Muscle of leg (tissue), 11 donors: ENCODE measurements around the gene ALDH1A3. TPM values are rescaled to one million over a fixed set of nuclear protein-coding genes. Genes with fewer than 3 reads are reported as not detected.

Experiments
- DNase-seq: peaks from one replicate; pipeline ENCODE4 v3.0.0; 2013
- H3K27ac ChIP-seq: one replicate; pipeline ENCODE4 v1.5.1; 2013; ENCODE audit warnings: mild to moderate bottlenecking, low read length, control low read depth
- H3K27me3 ChIP-seq: one replicate; pipeline ENCODE4 v1.6.1; 2013; ENCODE audit warnings: low read length; ENCODE audit not compliant: control insufficient read depth, insufficient read depth
- H3K36me3 ChIP-seq: one replicate; pipeline ENCODE4 v1.6.1; 2013; ENCODE audit warnings: low read length; ENCODE audit not compliant: control insufficient read depth, insufficient read depth
- H3K4me1 ChIP-seq: one replicate; pipeline ENCODE4 v1.6.1; 2013; ENCODE audit warnings: low read length; ENCODE audit not compliant: control insufficient read depth, insufficient read depth
- H3K4me3 ChIP-seq: one replicate; pipeline ENCODE4 v1.5.1; 2013; ENCODE audit warnings: low read length, control low read depth
- H3K9me3 ChIP-seq: replicated peaks from 2 replicates; pipeline ENCODE4 v1.6.1; 2013; ENCODE audit warnings: low read depth, low read length; ENCODE audit not compliant: control insufficient read depth
- WGBS: methylation state at CpG from one replicate; pipeline ENCODE4 v1.1.5; 2013; ENCODE audit warnings: missing lambda C conversion rate; ENCODE audit not compliant: insufficient coverage; 5-methylcytosine and 5-hydroxymethylcytosine counted together
- polyA plus RNA-seq, 8 donors: library from polyadenylated mRNA; unstranded; fragments of 120-200 nt; gene quantifications; one replicate each; pipeline versions ENCODE4 v1.2.1 to v1.2.3, GENCODE V29; 2013; ENCODE audit warnings: inconsistent platforms in 1 of 8, low replicate concordance in 1 of 8; ENCODE audit not compliant: insufficient read length in 8 of 8, insufficient read depth in 1 of 8
- total RNA-seq: library from RNA; stranded (reverse); fragments of 120-200 nt; gene quantifications from one replicate; pipeline ENCODE4 v1.2.4, GENCODE V29; 2013

ALDH1A3 gene
- total and polyA plus RNA-seq, 9 donors = 14.3 to 39.1 (median 23.8) TPM

DNA sequence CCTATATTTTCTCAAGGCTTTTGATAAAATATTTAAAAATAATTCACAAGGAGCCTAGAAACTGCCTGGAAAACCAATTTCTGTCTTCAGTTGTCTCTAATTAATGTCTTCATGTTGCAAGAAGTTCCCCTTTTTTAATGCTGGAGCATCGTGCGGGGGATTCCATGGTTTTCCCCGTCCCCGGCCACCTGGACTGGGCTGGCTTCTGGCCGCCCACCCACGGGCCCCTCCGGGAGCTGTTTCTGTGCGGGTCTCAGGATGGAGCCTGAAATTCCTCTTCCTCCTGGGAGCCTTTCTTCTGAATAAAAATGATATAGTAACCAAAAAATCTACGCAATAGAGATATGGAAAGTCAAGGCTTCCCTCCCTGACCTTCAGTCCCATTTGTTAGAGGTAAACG, 31.5 kb downstream of the ALDH1A3 start:
- Histone ChIP-seq H3K9me3 (peaks cover 4% of the 10 kb centered on the region), H3K27me3 (no peaks in the 10 kb centered on the region), H3K4me3 (no peak overlapping the region), H3K27ac (peak overlapping the region; percentile 24), H3K36me3 (peaks cover 25% of the 10 kb centered on the region), H3K4me1 (peaks cover 29% of the 10 kb centered on the region)
- WGBS = 41% methylated on average over 3 of the region's 10 CpGs
- DNase-seq = no peak

- H3K9me3 ChIP-seq = peaks cover 4% of the 10 kb centered on the region
- 51% methylated on average over 4 of the region's 4 CpGs for WGBS
- no peak overlapping the region for H3K4me3 ChIP-seq
- peaks cover 36% of the 10 kb centered on the region for H3K4me1 ChIP-seq
- no peak overlapping the region for H3K27ac ChIP-seq
- H3K36me3 ChIP-seq = peaks cover 15% of the 10 kb centered on the region
- peak; percentile 60 for DNase-seq
- peaks cover 18% of the 10 kb centered on the region for H3K27me3 ChIP-seq
These were observed 34.3 kb downstream of the ALDH1A3 start for GRCh38 chr15:100913961-100914360.

GRCh38 chr15:100914876-100915275, 35.2 kb downstream of the ALDH1A3 start:
- peaks cover 4% of the 10 kb centered on the region for H3K9me3 ChIP-seq
- WGBS = 41% methylated on average over 3 of the region's 6 CpGs

DNA sequence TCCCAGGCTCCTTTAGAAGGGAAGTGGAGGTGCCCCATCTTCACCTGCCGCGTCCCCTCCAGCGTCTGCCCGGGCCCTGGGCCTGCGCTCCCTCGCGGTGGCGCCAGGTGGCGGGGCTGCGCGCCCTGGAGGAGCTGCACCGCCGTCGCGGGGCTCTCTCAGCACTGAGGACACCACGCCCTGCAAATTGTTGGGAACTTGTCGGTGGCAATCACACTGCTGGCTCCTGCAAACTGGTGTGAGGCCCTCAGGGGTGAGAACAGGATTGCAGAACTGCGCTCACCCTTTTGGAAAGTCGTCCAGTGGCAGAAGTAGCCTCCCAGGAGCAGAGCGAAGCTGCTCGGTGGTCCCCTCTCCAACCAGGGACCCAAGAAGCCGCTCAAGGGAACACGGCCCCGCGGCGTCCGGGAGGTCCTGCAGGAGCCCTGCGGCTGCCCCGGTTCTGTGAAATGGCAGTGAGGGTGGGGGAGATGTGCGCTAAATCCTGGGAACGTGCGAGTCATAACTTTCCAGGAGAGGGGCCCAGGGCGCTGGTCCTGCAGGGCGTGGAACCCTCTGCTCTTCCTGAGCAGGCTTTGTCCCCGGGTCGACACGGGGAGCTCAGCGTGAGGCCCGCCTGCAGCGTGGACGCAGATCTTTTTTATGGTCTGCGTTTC, 38.5 kb downstream of the ALDH1A3 start:
- Histone ChIP-seq H3K27me3 (peaks cover 37% of the 10 kb centered on the region), H3K4me1 (peaks cover 21% of the 10 kb centered on the region), H3K36me3 (peaks cover 11% of the 10 kb centered on the region), H3K4me3 (peak overlapping the region; percentile 63), H3K27ac (peak overlapping the region; percentile 45), H3K9me3 (peaks cover 4% of the 10 kb centered on the region)
- WGBS = 4% methylated on average over 41 of the region's 42 CpGs
- DNase-seq = peak; percentile 85

More at GRCh38 chr15:100914876-100915275, 35.2 kb downstream of the ALDH1A3 start:
- DNase-seq = no peak
- H3K27me3 ChIP-seq = peaks cover 22% of the 10 kb centered on the region
- H3K36me3 ChIP-seq = peaks cover 15% of the 10 kb centered on the region
- H3K4me1 ChIP-seq = peaks cover 32% of the 10 kb centered on the region
- no peak overlapping the region for H3K27ac ChIP-seq
- H3K4me3 ChIP-seq = no peak overlapping the region

DNA sequence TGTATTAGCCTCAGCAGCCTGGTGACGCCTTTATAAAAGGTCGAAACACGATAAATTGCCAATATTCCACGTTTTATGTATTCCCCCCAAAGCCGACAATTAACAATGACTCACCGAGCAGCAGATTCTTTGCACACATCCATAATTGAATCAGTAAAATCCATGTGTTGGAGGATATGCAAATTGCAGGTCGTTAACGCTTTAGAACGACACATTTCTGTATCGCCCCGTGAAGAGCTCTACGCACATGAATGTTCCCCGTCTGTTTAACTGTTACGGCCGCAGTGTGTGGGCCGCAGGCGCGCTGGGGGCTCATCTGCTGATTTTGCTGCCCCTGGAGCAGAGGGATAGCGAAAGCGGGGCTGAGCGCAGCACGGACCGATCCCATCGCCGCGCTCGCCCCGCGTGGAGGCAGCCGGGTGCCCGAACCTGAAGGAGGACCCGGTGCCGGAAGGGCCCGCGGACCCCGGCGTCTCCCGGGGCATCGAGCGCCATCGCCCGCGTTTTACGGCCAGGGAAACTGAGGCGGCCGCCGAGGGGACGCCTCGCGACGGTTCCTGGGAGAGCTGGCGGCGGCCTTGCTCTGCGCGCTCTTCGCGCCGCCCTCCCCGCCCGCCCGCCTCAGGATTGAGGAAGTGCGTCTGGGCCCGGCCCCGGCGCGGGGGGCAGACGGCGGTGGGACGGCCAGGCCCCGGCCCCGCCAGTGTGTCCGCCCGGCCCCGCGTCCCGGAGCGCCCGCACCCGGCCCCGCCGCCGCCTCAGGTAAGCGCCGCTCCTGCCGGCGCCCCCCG, 39.3 kb downstream of the ALDH1A3 start, which contains the start of gene LRRK1:
LRRK1 (plus strand) TSS at position 668 of the 791 bp plus-strand sequence. CDS start 5,276 bp downstream, outside the sequence.
- Histone ChIP-seq H3K9me3 (no peaks in the 10 kb centered on the region), H3K27me3 (peaks cover 37% of the 10 kb centered on the region), H3K36me3 (peaks cover 9% of the 10 kb centered on the region), H3K4me1 (peaks cover 18% of the 10 kb centered on the region), H3K4me3 (peak within 1 kb of the TSS; percentile 63), H3K27ac (peak within 1 kb of the TSS; percentile 45)
- WGBS = under 1% methylated on average over 81 of the region's 87 CpGs
- DNase-seq = peak; percentile 76

DNA sequence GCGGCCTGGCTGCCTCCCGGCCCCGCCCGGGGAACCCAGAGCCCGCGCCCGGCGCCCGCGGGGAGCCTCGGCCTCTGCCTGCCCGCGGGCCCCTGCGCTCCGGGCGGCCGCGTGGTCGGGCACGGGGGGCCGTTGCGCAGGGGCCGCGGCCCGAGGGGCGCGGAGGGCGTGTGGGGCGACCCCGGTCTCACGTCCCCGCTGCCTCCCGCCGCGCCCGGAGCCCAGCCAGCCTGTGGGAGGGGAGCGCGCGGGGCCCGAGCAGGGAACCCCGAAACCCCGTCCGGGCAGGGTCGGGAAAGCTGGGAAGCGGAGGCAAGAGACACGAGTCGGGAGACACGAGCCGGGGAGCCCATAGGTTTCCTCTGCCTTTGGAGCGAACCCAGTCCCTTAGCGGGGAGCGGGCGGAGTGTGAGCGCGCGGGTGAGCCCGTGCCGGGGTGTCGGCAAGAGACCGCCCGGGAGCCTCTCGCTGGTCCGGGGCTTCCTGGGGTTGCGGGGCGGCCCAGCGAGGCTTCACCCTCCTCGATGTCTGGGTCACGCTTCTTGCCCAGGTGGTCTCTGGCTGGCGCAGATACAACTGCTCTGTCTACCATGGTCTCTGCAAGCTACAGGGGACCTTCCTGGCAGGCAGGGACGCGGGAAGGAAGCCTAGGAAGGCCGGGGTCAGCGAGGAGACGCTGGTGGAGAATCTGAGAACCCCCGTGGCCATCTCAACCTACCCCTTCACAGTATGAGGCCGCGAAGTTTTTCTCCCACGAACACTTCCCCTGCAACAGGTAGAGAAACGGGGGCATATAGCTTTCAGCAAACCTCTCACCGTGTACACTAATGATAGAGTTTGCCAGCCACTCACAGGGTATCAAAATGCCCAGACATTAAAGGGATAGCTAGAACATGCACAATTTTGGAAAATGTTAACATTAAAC, 40.1 kb downstream of the ALDH1A3 start:
- Histone ChIP-seq H3K36me3 (peaks cover 5% of the 10 kb centered on the region), H3K4me3 (peak overlapping the region; percentile 48), H3K27me3 (peaks cover 37% of the 10 kb centered on the region), H3K4me1 (peaks cover 14% of the 10 kb centered on the region), H3K9me3 (no peaks in the 10 kb centered on the region), H3K27ac (no peak overlapping the region)
- DNase-seq = peak; percentile 40
- 2% methylated on average over 74 of the region's 80 CpGs for WGBS

- WGBS = 90% methylated on average over 3 of the region's 8 CpGs
- no peak for DNase-seq
- H3K27me3 ChIP-seq = peaks cover 37% of the 10 kb centered on the region
- H3K36me3 ChIP-seq = no peaks in the 10 kb centered on the region
- H3K27ac ChIP-seq = no peak overlapping the region
- H3K4me1 ChIP-seq = peaks cover 14% of the 10 kb centered on the region
- H3K4me3 ChIP-seq = no peak overlapping the region
- no peaks in the 10 kb centered on the region for H3K9me3 ChIP-seq
These were observed 41.0 kb downstream of the ALDH1A3 start for GRCh38 chr15:100920516-100921135.

- Histone ChIP-seq H3K4me1 (peaks cover 13% of the 10 kb centered on the region), H3K9me3 (no peaks in the 10 kb centered on the region), H3K27ac (peak overlapping the region; percentile 43), H3K4me3 (no peak overlapping the region), H3K27me3 (peaks cover 32% of the 10 kb centered on the region), H3K36me3 (no peaks in the 10 kb centered on the region)
- peak; percentile 80 for DNase-seq
- 42% methylated on average over 7 of the region's 13 CpGs for WGBS
These were observed 42.8 kb downstream of the ALDH1A3 start for GRCh38 chr15:100922192-100923040.

GRCh38 chr15:100923076-100923475, 43.4 kb downstream of the ALDH1A3 start:
- Histone ChIP-seq H3K4me1 (peaks cover 9% of the 10 kb centered on the region), H3K9me3 (no peaks in the 10 kb centered on the region), H3K36me3 (no peaks in the 10 kb centered on the region), H3K27me3 (peaks cover 28% of the 10 kb centered on the region), H3K27ac (peak overlapping the region; percentile 43), H3K4me3 (no peak overlapping the region)
- no peak for DNase-seq
- no CpG with 5 or more reads among the region's 7 CpGs for WGBS
